AG10803 (cell line): ENCODE measurements around the gene PRKAG2.

Source experiments
- DNase-seq: peaks from one replicate; pipeline ENCODE4 v3.0.0; 2010; ENCODE audit warnings: low read depth
- H3K4me3 ChIP-seq: 2 replicates; pipeline ENCODE4 v1.5.1; 2011; ENCODE audit warnings: mild to moderate bottlenecking, low read length, control low read depth
- TF ChIP-seq, protein P1 (sequence below): conservative IDR thresholded peaks from 2 replicates; pipeline ENCODE4 v1.5.1; 2011; ENCODE audit warnings: mild to moderate bottlenecking, low read length, control low read depth, inconsistent platforms

PRKAG2 gene

DNA sequence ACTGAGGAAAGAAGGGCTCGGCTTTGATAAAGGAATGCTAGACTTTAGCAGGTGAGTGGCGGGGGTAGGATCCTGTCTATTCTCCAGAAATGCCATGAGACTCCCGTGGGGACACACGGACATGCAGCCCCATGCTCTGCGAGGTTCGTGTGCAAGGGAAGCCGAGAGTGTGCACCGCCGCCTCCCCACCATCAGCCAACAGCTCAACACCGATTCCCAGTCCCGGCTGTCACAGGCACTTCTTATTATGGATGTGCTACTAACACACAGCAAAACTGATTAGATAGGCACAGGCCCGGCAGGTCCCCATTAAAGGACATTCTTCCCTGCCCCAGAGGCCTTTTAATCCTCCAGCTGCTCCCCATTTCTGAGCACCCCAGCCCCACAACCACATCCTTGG lies 154.4 kb downstream of the PRKAG2 start:
- TF ChIP-seq, protein P1, sequence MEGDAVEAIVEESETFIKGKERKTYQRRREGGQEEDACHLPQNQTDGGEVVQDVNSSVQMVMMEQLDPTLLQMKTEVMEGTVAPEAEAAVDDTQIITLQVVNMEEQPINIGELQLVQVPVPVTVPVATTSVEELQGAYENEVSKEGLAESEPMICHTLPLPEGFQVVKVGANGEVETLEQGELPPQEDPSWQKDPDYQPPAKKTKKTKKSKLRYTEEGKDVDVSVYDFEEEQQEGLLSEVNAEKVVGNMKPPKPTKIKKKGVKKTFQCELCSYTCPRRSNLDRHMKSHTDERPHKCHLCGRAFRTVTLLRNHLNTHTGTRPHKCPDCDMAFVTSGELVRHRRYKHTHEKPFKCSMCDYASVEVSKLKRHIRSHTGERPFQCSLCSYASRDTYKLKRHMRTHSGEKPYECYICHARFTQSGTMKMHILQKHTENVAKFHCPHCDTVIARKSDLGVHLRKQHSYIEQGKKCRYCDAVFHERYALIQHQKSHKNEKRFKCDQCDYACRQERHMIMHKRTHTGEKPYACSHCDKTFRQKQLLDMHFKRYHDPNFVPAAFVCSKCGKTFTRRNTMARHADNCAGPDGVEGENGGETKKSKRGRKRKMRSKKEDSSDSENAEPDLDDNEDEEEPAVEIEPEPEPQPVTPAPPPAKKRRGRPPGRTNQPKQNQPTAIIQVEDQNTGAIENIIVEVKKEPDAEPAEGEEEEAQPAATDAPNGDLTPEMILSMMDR = no peak
- no peak for DNase-seq
- no peak overlapping the region for H3K4me3 ChIP-seq

DNA sequence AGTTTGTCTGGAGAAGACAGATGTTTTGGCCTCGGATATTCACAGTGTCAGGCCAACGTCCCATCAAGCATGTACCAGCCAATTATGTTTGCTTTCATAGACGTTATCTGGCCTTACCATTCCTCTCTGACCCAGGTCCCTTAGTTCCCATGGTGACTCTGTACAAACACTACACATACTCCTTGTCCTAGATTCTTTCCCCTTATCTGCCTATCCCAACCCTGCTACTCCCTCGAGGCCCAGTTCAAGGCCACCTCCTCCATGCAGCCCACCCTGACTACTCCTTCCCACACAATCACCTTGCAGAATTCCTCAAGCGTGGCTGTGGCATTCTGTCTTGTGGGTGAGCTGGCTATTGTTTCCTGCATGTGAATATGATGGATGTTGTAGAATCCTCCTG lies 155.2 kb downstream of the PRKAG2 start:
- H3K4me3 ChIP-seq = no peak overlapping the region
- DNase-seq = no peak
- TF ChIP-seq, protein P1 = no peak

DNA sequence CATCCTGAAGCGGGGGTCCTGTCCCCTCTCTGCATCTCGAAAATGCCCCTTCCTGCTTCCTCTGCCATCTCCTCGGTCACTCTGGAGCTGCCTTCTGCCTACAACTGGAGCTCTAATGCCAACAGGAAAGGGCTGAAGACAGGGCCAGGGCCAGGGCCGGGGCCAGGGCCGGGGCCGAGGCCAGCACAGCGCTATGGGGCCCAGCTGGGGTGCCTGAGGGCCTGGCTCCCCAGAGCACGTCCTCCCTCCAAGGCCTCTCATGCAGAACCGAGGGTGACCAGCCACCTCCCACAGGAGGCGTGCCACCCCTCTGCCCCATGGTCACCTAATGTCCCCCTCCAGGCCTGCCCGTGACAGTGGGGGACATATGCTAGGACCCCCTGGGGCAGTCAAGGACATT lies 155.7 kb downstream of the PRKAG2 start:
- TF ChIP-seq, protein P1 = no peak

DNA sequence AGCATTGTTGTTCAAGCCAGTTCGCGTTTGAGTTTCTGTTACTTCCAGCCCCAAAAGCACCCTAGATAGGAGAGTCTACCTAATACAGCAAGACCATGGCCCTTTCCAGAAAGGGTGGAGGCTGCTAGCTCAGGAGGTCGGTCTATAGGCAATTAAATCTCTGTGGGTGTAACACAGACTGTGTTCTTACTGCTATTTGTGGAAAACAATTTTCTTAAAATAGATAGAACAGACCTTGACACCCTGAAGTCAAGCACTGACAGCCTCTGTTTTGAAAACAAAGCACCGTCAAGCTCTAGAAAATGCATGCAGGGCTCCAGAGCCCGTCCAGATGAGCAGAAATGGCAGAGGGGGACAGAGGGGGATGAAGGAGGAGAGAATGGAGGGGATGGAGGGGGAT lies 156.6 kb downstream of the PRKAG2 start:
- no peak for DNase-seq

More for the DNA sequence above, 155.7 kb downstream of the PRKAG2 start:
- H3K4me3 ChIP-seq = no peak overlapping the region
- no peak for DNase-seq

DNA sequence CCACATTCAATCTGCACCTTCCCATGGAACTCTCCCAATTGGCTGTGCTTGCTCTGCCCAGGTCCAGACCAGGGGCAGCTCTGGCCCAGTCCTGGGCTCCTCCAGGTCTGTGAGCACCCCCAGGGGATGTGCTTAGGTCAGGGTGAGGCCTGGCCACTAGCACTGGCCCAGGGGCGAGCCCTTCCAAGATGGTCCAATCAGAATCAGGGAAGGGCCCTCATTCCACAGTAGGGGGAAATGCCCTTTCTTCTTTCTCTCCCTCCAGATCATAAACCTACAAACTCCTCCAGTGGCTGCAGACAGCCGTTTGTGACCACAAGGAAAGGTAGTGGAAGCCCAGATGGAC lies 157.0 kb downstream of the PRKAG2 start:
- DNase-seq = no peak
- H3K4me3 ChIP-seq = no peak overlapping the region
- TF ChIP-seq, protein P1 = no peak

More for the DNA sequence above, 156.6 kb downstream of the PRKAG2 start:
- H3K4me3 ChIP-seq = no peak overlapping the region
- TF ChIP-seq, protein P1 = no peak

DNA sequence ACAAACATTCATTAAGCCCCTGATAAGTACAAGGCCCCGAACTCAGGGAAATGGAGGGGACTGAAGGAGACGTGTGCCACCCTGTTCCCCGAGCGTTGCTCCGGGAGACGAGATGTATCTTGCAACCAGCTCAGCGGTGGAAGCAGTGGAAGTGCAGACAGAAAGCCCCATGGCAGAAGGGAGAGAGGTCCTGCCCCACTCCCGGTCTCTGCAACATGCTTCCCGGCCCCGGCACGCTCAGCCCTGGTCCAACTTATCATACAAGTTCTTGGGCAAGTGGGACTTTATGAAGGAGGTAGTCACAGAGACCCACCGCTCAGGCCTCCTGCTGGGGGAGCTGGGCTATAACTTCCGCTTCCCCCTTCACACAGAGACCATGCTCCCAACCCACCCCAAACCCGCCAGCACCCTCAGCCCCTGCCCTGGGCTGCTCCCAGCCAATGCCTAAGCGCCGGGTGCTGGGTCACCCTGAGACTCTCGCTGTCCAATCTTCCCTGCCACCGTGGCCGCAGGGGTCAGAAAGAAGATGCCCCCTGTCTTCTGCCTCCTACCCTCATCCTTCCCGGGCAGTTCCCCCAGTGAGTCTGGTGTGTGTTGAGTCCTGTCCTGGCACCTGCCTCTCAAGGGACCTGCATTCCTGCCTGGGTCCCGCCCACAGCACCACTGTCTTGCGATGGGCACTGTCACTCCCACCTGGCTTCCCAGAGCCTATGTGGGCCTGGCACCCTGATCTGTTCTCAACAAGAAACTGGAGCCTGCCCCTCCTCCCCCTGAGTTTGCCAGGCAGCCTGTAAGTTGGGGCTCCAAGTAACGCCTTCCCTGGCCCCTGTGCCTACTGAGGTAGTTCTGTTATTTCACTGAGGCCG lies 157.7 kb downstream of the PRKAG2 start:
- H3K4me3 ChIP-seq = no peak overlapping the region
- TF ChIP-seq, protein P1 = no peak
- no peak for DNase-seq

DNA sequence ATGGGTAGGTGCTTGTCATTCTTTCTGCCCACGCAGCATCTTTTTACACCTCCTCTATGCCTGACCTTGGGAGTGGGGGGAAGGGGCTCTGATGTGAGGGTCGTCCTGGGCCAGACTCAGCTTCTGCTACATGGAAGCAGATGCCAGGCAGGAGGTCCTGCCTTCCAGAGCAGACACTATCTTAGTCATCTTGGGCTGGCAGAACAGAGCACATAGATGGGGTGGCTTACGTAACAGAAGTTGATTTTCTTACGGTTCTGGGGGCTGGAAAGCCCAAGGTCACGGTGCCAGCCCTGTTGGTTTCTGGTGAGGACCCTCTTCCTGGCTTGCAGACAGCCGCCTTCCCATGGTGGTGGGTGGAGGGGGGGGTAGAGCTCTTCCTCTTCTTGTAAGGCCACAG lies 159.0 kb downstream of the PRKAG2 start:
- TF ChIP-seq, protein P1 = no peak
- H3K4me3 ChIP-seq = no peak overlapping the region
- no peak for DNase-seq
